ENCODE data around the gene BTBD16. TPM values are rescaled to one million over a fixed set of nuclear protein-coding genes. Genes with fewer than 3 reads are reported as not detected.

Gene BTBD16
- total and polyA plus RNA-seq, 4 experiments from 2014 or later: 0.09 TPM; not detected in 3

- H3K27me3 Mint-ChIP-seq: peaks cover 7 to 15% of the 10 kb centered on the region in 2 donors
- Histone ChIP-seq H3K4me1 (ENCODE audit: insufficient read depth, low read length) (no peaks in the 10 kb centered on the region), H3K27me3 (ENCODE audit: insufficient read depth, low read length) (no peaks in the 10 kb centered on the region), H3K9me3 (ENCODE audit: control insufficient read depth in 1 of 2, low read length in 2 of 2) (no peaks in the 10 kb centered on the region), H3K27ac (ENCODE audit: low read depth, low read length) (no peak overlapping the region), H3K4me3 (ENCODE audit: low read length in 2 of 2) (no peak overlapping the region), H3K36me3 (ENCODE audit: insufficient read depth, low read length) (no peaks in the 10 kb centered on the region)
- H3K4me3 Mint-ChIP-seq: no peak overlapping the region
- intact Hi-C loops (cut with micrococcal nuclease): no loop called here
- H3K36me3 Mint-ChIP-seq: no peaks in the 10 kb centered on the region
- peaks cover 0 to 1% (median 0%) of the 10 kb centered on the region in 4 donors for H3K4me1 Mint-ChIP-seq
- H3K9me3 Mint-ChIP-seq: peaks cover 0 to 7% (median 4%) of the 10 kb centered on the region in 8 donors
- DNase-seq: no peak
- ChIA-PET CTCF (ENCODE audit: partially characterized antibody) (interaction anchor here (1.5 to 1.6 kb wide), 2 partner anchors 10 to 127 kb away, joined by 4 to 5 read pairs; no protein-coding TSS in a partner anchor), POLR2A (ENCODE audit: partially characterized antibody) (no interaction called here)
- H3K27ac Mint-ChIP-seq: peak overlapping the region in 1 of 7 donors; percentile 9
Measured at GRCh38 chr10:122308417-122309141, 37.5 kb downstream of the BTBD16 start.

- Mint-ChIP-seq H3K36me3 (no peaks in the 10 kb centered on the region), H3K4me1 (peaks cover 0 to 1% (median 0%) of the 10 kb centered on the region in 4 donors), H3K27me3 (peaks cover 9 to 18% of the 10 kb centered on the region in 2 donors), H3K4me3 (no peak overlapping the region), H3K9me3 (peaks cover 0 to 6% (median 2%) of the 10 kb centered on the region in 8 donors), H3K27ac (no peak overlapping the region)
- Histone ChIP-seq H3K27me3 (ENCODE audit: insufficient read depth, low read length) (no peaks in the 10 kb centered on the region), H3K9me3 (ENCODE audit: control insufficient read depth in 1 of 2, low read length in 2 of 2) (no peaks in the 10 kb centered on the region), H3K4me3 (ENCODE audit: low read length in 2 of 2) (no peak overlapping the region), H3K4me1 (ENCODE audit: insufficient read depth, low read length) (no peaks in the 10 kb centered on the region), H3K27ac (ENCODE audit: low read depth, low read length) (no peak overlapping the region), H3K36me3 (ENCODE audit: insufficient read depth, low read length) (no peaks in the 10 kb centered on the region)
- DNase-seq: no peak
- intact Hi-C loops (cut with micrococcal nuclease): no loop called here
- ChIA-PET POLR2A (ENCODE audit: partially characterized antibody) (no interaction called here), CTCF (ENCODE audit: partially characterized antibody) (interaction anchor here (0.8 to 1.0 kb wide), 2 partner anchors 8 to 11 kb away, joined by 3 to 5 read pairs; no protein-coding TSS in a partner anchor)
Measured at GRCh38 chr10:122310311-122311050, 39.4 kb downstream of the BTBD16 start.

- intact Hi-C loops (cut with micrococcal nuclease): no loop called here
Measured at GRCh38 chr10:122311051-122311410, 39.9 kb downstream of the BTBD16 start.

GRCh38 chr10:122311716-122312115 is 40.6 kb downstream of the BTBD16 start:
- no peaks in the 10 kb centered on the region for H3K9me3 ChIP-seq (ENCODE audit: control insufficient read depth in 1 of 2, low read length in 2 of 2)
- CTCF ChIA-PET (ENCODE audit: partially characterized antibody): interaction anchor here (0.9 to 1.4 kb wide), 3 partner anchors 13 to 124 kb away, joined by 3 to 6 read pairs (median 5); no protein-coding TSS in a partner anchor
- H3K27ac Mint-ChIP-seq: peak overlapping the region in 1 of 7 donors; percentile 23
- no peak overlapping the region for H3K4me3 Mint-ChIP-seq
- intact Hi-C loops (cut with micrococcal nuclease): no loop called here
- H3K4me1 Mint-ChIP-seq: peaks cover 0 to 1% (median 0%) of the 10 kb centered on the region in 4 donors
- H3K4me3 ChIP-seq (ENCODE audit: low read length in 2 of 2): no peak overlapping the region
- H3K36me3 Mint-ChIP-seq: no peaks in the 10 kb centered on the region
- no peak for DNase-seq
- H3K27ac ChIP-seq (ENCODE audit: low read depth, low read length): no peak overlapping the region
- POLR2A ChIA-PET (ENCODE audit: partially characterized antibody): no interaction called here
- no peaks in the 10 kb centered on the region for H3K4me1 ChIP-seq (ENCODE audit: insufficient read depth, low read length)
- no peaks in the 10 kb centered on the region for H3K36me3 ChIP-seq (ENCODE audit: insufficient read depth, low read length)
- peaks cover 11 to 23% of the 10 kb centered on the region in 2 donors for H3K27me3 Mint-ChIP-seq
- no peaks in the 10 kb centered on the region for H3K27me3 ChIP-seq (ENCODE audit: insufficient read depth, low read length)
- H3K9me3 Mint-ChIP-seq: no peaks in the 10 kb centered on the region

More at GRCh38 chr10:122311051-122311410, 39.9 kb downstream of the BTBD16 start:
- Histone ChIP-seq H3K36me3 (ENCODE audit: insufficient read depth, low read length) (no peaks in the 10 kb centered on the region), H3K27ac (ENCODE audit: low read depth, low read length) (no peak overlapping the region), H3K27me3 (ENCODE audit: insufficient read depth, low read length) (no peaks in the 10 kb centered on the region), H3K4me1 (ENCODE audit: insufficient read depth, low read length) (no peaks in the 10 kb centered on the region), H3K4me3 (ENCODE audit: low read length in 2 of 2) (no peak overlapping the region), H3K9me3 (ENCODE audit: control insufficient read depth in 1 of 2, low read length in 2 of 2) (no peaks in the 10 kb centered on the region)
- H3K27ac Mint-ChIP-seq: no peak overlapping the region
- no peak overlapping the region for H3K4me3 Mint-ChIP-seq
- peaks cover 0 to 2% (median 0%) of the 10 kb centered on the region in 8 donors for H3K9me3 Mint-ChIP-seq
- DNase-seq: no peak
- ChIA-PET CTCF (ENCODE audit: partially characterized antibody) (interaction anchor here (0.9 to 1.4 kb wide), 3 partner anchors 9 to 125 kb away, joined by 3 to 6 read pairs (median 5); no protein-coding TSS in a partner anchor), POLR2A (ENCODE audit: partially characterized antibody) (no interaction called here)
- H3K36me3 Mint-ChIP-seq: no peaks in the 10 kb centered on the region
- H3K27me3 Mint-ChIP-seq: peaks cover 9 to 18% of the 10 kb centered on the region in 2 donors
- H3K4me1 Mint-ChIP-seq: peaks cover 0 to 1% (median 0%) of the 10 kb centered on the region in 4 donors

GRCh38 chr10:122316224-122316884 is 45.3 kb downstream of the BTBD16 start:
- H3K27ac Mint-ChIP-seq: no peak overlapping the region
- Histone ChIP-seq H3K4me1 (ENCODE audit: insufficient read depth, low read length) (no peaks in the 10 kb centered on the region), H3K36me3 (ENCODE audit: insufficient read depth, low read length) (no peaks in the 10 kb centered on the region), H3K27ac (ENCODE audit: low read depth, low read length) (no peak overlapping the region), H3K9me3 (ENCODE audit: control insufficient read depth in 1 of 2, low read length in 2 of 2) (no peaks in the 10 kb centered on the region), H3K27me3 (ENCODE audit: insufficient read depth, low read length) (no peaks in the 10 kb centered on the region), H3K4me3 (ENCODE audit: low read length in 2 of 2) (no peak overlapping the region)
- H3K36me3 Mint-ChIP-seq: no peaks in the 10 kb centered on the region
- intact Hi-C loops (cut with micrococcal nuclease): no loop called here
- ChIA-PET CTCF (ENCODE audit: partially characterized antibody) (no interaction called here), POLR2A (ENCODE audit: partially characterized antibody) (no interaction called here)
- peaks cover 0 to 15% (median 4%) of the 10 kb centered on the region in 8 donors for H3K9me3 Mint-ChIP-seq
- no peaks in the 10 kb centered on the region for H3K4me1 Mint-ChIP-seq
- no peak for DNase-seq
- H3K4me3 Mint-ChIP-seq: no peak overlapping the region
- H3K27me3 Mint-ChIP-seq: peaks cover 11 to 19% of the 10 kb centered on the region in 2 donors

GRCh38 chr10:122321960-122322359 is 50.9 kb downstream of the BTBD16 start:
- H3K27me3 Mint-ChIP-seq: peaks cover 16 to 20% of the 10 kb centered on the region in 2 donors
- H3K36me3 ChIP-seq (ENCODE audit: insufficient read depth, low read length): no peaks in the 10 kb centered on the region
- H3K4me3 Mint-ChIP-seq: no peak overlapping the region
- H3K36me3 Mint-ChIP-seq: no peaks in the 10 kb centered on the region
- peaks cover 0 to 17% (median 6%) of the 10 kb centered on the region in 8 donors for H3K9me3 Mint-ChIP-seq
- CTCF ChIA-PET (ENCODE audit: partially characterized antibody): interaction anchor here (0.8 to 2.2 kb wide), 3 partner anchors 20 to 244 kb away, joined by 3 to 6 read pairs (median 5); no protein-coding TSS in a partner anchor
- no peaks in the 10 kb centered on the region for H3K4me1 ChIP-seq (ENCODE audit: insufficient read depth, low read length)
- H3K9me3 ChIP-seq (ENCODE audit: control insufficient read depth in 1 of 2, low read length in 2 of 2): no peaks in the 10 kb centered on the region
- POLR2A ChIA-PET (ENCODE audit: partially characterized antibody): no interaction called here
- H3K27ac ChIP-seq (ENCODE audit: low read depth, low read length): no peak overlapping the region
- DNase-seq: no peak
- H3K4me1 Mint-ChIP-seq: no peaks in the 10 kb centered on the region
- H3K27me3 ChIP-seq (ENCODE audit: insufficient read depth, low read length): no peaks in the 10 kb centered on the region
- no peak overlapping the region for H3K4me3 ChIP-seq (ENCODE audit: low read length in 2 of 2)
- H3K27ac Mint-ChIP-seq: no peak overlapping the region
- intact Hi-C loops (cut with micrococcal nuclease): no loop called here

- DNase-seq: no peak
- H3K4me3 ChIP-seq (ENCODE audit: low read length in 2 of 2): no peak overlapping the region
- Mint-ChIP-seq H3K4me1 (no peaks in the 10 kb centered on the region), H3K27me3 (peaks cover 16 to 20% of the 10 kb centered on the region in 2 donors), H3K9me3 (peaks cover 0 to 17% (median 6%) of the 10 kb centered on the region in 8 donors), H3K36me3 (no peaks in the 10 kb centered on the region), H3K4me3 (no peak overlapping the region), H3K27ac (no peak overlapping the region)
- H3K27me3 ChIP-seq (ENCODE audit: insufficient read depth, low read length): no peaks in the 10 kb centered on the region
- no peaks in the 10 kb centered on the region for H3K4me1 ChIP-seq (ENCODE audit: insufficient read depth, low read length)
- POLR2A ChIA-PET (ENCODE audit: partially characterized antibody): no interaction called here
- no peak overlapping the region for H3K27ac ChIP-seq (ENCODE audit: low read depth, low read length)
- intact Hi-C loops (cut with micrococcal nuclease): no loop called here
- CTCF ChIA-PET (ENCODE audit: partially characterized antibody): interaction anchor here (1.1 to 2.2 kb wide), 5 partner anchors 20 to 112 kb away, joined by 3 to 8 read pairs (median 5); no protein-coding TSS in a partner anchor
- H3K9me3 ChIP-seq (ENCODE audit: control insufficient read depth in 1 of 2, low read length in 2 of 2): no peaks in the 10 kb centered on the region
- H3K36me3 ChIP-seq (ENCODE audit: insufficient read depth, low read length): no peaks in the 10 kb centered on the region
Measured at GRCh38 chr10:122323189-122323588, 52.1 kb downstream of the BTBD16 start.
